ENCODE data around the gene UCK2. TPM values are rescaled to one million over a fixed set of nuclear protein-coding genes. Genes with fewer than 3 reads are reported as not detected.

The UCK2 gene
- total RNA-seq, 1 experiment from 2014 or later: 67.2 TPM

GRCh38 chr1:165896277-165896676 is 68.9 kb downstream of the UCK2 start:
- POLR2A ChIA-PET: no interaction called here

DNA sequence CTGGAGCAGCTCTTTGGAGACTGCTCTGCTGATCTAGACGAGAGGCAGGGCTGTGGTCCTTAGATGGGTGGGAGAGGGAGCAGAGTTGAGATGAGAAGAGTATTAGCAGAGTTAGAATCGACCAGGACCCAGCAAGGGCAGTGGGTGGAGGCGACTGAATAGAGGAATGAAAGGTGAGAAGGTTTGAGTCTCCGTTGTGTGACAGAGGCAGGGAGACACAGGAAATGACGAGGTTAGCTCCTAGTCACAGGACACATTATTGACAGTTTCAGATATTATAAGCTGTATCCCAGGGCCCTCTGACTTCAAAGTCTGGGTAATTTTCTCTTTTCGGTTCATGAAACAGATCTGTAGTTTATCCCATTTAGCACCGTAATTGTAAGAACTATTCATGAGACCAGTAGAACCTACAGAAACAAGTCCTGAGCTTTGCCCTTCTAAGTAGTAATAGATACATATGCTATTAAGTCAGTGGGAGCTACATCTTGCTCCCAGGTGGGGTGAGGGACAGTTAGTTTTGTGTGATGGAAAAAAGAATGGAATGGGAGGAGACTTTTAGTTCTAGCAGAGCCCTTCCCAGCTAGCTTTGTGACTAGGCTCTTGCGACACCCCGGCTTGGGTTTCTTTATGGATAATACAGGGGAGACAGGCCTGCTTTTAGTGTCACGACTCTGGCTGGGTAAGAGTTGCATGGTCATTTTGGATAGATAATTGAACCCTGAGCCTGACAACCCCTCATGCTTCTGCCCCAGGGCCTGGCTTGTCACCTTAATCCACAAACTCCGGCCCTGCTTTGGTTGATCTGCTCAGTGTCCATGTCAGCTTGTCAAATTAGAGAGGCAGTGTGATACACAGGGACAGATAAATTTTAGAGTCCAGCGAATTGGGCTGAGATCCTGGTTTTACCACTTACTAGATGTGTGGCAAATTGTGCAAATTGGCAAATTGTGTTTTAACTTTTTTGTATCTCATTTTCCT is 70.2 kb downstream of the UCK2 start:
- no peak overlapping the region for H3K4me3 ChIP-seq (ENCODE audit: low read depth, low read length)
- H3K36me3 ChIP-seq (ENCODE audit: control insufficient read depth, insufficient read depth, low read length): no peaks in the 10 kb centered on the region; the same call in none of the 2 replicates
- BruUV-seq (replicated peaks): no TSS peak
- Mint-ChIP-seq H3K27me3 (ENCODE audit: insufficient read depth, unreplicated experiment) (no peaks in the 10 kb centered on the region), H3K4me3 (ENCODE audit: unreplicated experiment) (no peak overlapping the region), H3K27ac (ENCODE audit: unreplicated experiment) (no peak overlapping the region), H3K9me3 (ENCODE audit: unreplicated experiment) (no peaks in the 10 kb centered on the region), H3K4me1 (ENCODE audit: low read depth, unreplicated experiment) (peaks cover 32% of the 10 kb centered on the region), H3K36me3 (ENCODE audit: insufficient read depth, unreplicated experiment) (peaks cover 21% of the 10 kb centered on the region)
- ChIA-PET POLR2A (no interaction called here), CTCF (no interaction called here)
- peaks cover 17% of the 10 kb centered on the region for H3K4me1 ChIP-seq
- H3K27me3 ChIP-seq (replicated peaks; ENCODE audit: control insufficient read depth, insufficient read depth, low read length): no peaks in the 10 kb centered on the region
- H3K9me3 ChIP-seq: no peaks in the 10 kb centered on the region
- no peak for DNase-seq
- intact Hi-C loops (cut with micrococcal nuclease; ENCODE audit: unreplicated experiment): no loop called here
- TF ChIP-seq, protein P1, sequence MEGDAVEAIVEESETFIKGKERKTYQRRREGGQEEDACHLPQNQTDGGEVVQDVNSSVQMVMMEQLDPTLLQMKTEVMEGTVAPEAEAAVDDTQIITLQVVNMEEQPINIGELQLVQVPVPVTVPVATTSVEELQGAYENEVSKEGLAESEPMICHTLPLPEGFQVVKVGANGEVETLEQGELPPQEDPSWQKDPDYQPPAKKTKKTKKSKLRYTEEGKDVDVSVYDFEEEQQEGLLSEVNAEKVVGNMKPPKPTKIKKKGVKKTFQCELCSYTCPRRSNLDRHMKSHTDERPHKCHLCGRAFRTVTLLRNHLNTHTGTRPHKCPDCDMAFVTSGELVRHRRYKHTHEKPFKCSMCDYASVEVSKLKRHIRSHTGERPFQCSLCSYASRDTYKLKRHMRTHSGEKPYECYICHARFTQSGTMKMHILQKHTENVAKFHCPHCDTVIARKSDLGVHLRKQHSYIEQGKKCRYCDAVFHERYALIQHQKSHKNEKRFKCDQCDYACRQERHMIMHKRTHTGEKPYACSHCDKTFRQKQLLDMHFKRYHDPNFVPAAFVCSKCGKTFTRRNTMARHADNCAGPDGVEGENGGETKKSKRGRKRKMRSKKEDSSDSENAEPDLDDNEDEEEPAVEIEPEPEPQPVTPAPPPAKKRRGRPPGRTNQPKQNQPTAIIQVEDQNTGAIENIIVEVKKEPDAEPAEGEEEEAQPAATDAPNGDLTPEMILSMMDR (IDR thresholded peaks at IDR 0.05; ENCODE audit: insufficient read depth in 1 of 2, low read depth in 1 of 2, low read length in 1 of 2, severe bottlenecking in 1 of 2, unreplicated experiment in 1 of 2): no peak

More at GRCh38 chr1:165896277-165896676, 68.9 kb downstream of the UCK2 start:
- Mint-ChIP-seq H3K27ac (ENCODE audit: unreplicated experiment) (no peak overlapping the region), H3K9me3 (ENCODE audit: unreplicated experiment) (no peaks in the 10 kb centered on the region), H3K36me3 (ENCODE audit: insufficient read depth, unreplicated experiment) (peaks cover 21% of the 10 kb centered on the region), H3K4me3 (ENCODE audit: unreplicated experiment) (no peak overlapping the region), H3K27me3 (ENCODE audit: insufficient read depth, unreplicated experiment) (no peaks in the 10 kb centered on the region), H3K4me1 (ENCODE audit: low read depth, unreplicated experiment) (peaks cover 32% of the 10 kb centered on the region)
- Histone ChIP-seq H3K27me3 (replicated peaks; ENCODE audit: control insufficient read depth, insufficient read depth, low read length) (no peaks in the 10 kb centered on the region), H3K4me1 (peaks cover 17% of the 10 kb centered on the region), H3K9me3 (no peaks in the 10 kb centered on the region), H3K36me3 (ENCODE audit: control insufficient read depth, insufficient read depth, low read length) (no peaks in the 10 kb centered on the region; the same call in 1 of the 2 replicates), H3K4me3 (ENCODE audit: low read depth, low read length) (no peak overlapping the region)
- no peak for DNase-seq
- CTCF ChIA-PET: no interaction called here
- TF ChIP-seq, protein P1 (IDR thresholded peaks at IDR 0.05; ENCODE audit: insufficient read depth in 1 of 2, low read depth in 1 of 2, low read length in 1 of 2, severe bottlenecking in 1 of 2, unreplicated experiment in 1 of 2): no peak
- BruUV-seq (replicated peaks): no TSS peak
- intact Hi-C loops (cut with micrococcal nuclease; ENCODE audit: unreplicated experiment): no loop called here

GRCh38 chr1:165898837-165899236 is 71.4 kb downstream of the UCK2 start:
- intact Hi-C loops (cut with micrococcal nuclease; ENCODE audit: unreplicated experiment): no loop called here
- H3K9me3 Mint-ChIP-seq (ENCODE audit: unreplicated experiment): no peaks in the 10 kb centered on the region
- H3K36me3 ChIP-seq (ENCODE audit: control insufficient read depth, insufficient read depth, low read length): no peaks in the 10 kb centered on the region; the same call in none of the 2 replicates
- H3K4me3 ChIP-seq (ENCODE audit: low read depth, low read length): no peak overlapping the region
- no peak overlapping the region for H3K27ac Mint-ChIP-seq (ENCODE audit: unreplicated experiment)
- DNase-seq: no peak
- no peak overlapping the region for H3K4me3 Mint-ChIP-seq (ENCODE audit: unreplicated experiment)
- peaks cover 17% of the 10 kb centered on the region for H3K4me1 ChIP-seq
- ChIA-PET CTCF (interaction anchor here (0.5 kb wide), 1 partner anchor 16 kb away, joined by 5 read pairs; no protein-coding TSS in a partner anchor), POLR2A (no interaction called here)
- TF ChIP-seq, protein P1 (IDR thresholded peaks at IDR 0.05; ENCODE audit: insufficient read depth in 1 of 2, low read depth in 1 of 2, low read length in 1 of 2, severe bottlenecking in 1 of 2, unreplicated experiment in 1 of 2): no peak
- no peaks in the 10 kb centered on the region for H3K9me3 ChIP-seq
- peaks cover 32% of the 10 kb centered on the region for H3K4me1 Mint-ChIP-seq (ENCODE audit: low read depth, unreplicated experiment)
- no TSS peak for BruUV-seq (replicated peaks)
- no peaks in the 10 kb centered on the region for H3K27me3 Mint-ChIP-seq (ENCODE audit: insufficient read depth, unreplicated experiment)
- H3K27me3 ChIP-seq (replicated peaks; ENCODE audit: control insufficient read depth, insufficient read depth, low read length): no peaks in the 10 kb centered on the region
- H3K36me3 Mint-ChIP-seq (ENCODE audit: insufficient read depth, unreplicated experiment): peaks cover 31% of the 10 kb centered on the region
